HEK293T (cell line): ENCODE results near the gene MYO6.

ENCODE experiments used
- ELF4 ChIP-seq: fragments of 450-650 bp; IDR thresholded peaks from 2 replicates; pipeline ENCODE4 v1.6.1; 2017; ENCODE audit warnings: antibody characterized with exemption
- TARDBP ChIP-seq: fragments of 450-650 bp; IDR thresholded peaks from 2 replicates; pipeline ENCODE4 v1.6.1; 2016

GRCh38 chr6:75813476-75814250 is 64.6 kb downstream of the MYO6 start:
- TF ChIP-seq ELF4 (no peak), TARDBP (no peak)
